IMR-90 (cell line): Measurements from ENCODE around the gene MMAB. TPM values are rescaled to one million over a fixed set of nuclear protein-coding genes. Genes with fewer than 3 reads are reported as not detected.

ENCODE experiments used
- ATAC-seq: fragments of 200-7000 bp; cut with Tn5 transposase; 2 replicates; pipeline ENCODE4 v1.9.1; 2020; ENCODE audit warnings: low read depth, mild to moderate bottlenecking, moderate library complexity
- BruUV-seq: library from RNA; stranded (reverse); fragments of 400-500 nt; replicated peaks from 2 replicates; lab custom pipeline; 2021; lab: Mats Ljungman, UMichigan
- CTCF ChIA-PET: fragments of 300-600 bp; formaldehyde crosslinking; extraction: SDS; loops from one replicate; lab custom pipeline; 2021; ENCODE audit warnings: antibody characterized with exemption; lab: Yijun Ruan, JAX
- POLR2A ChIA-PET: fragments of 300-600 bp; sonication (Branson Sonifier 250); formaldehyde crosslinking; loops from one replicate; lab custom pipeline; 2022; ENCODE audit warnings: antibody characterized with exemption; ENCODE audit not compliant: unreplicated experiment; lab: Charles Lee
- DNase-seq: peaks from one replicate; pipeline ENCODE4 v3.0.0; 2013
- H2AFZ ChIP-seq: replicated peaks from 2 replicates; pipeline ENCODE3; 2013; ENCODE audit warnings: low read length, mild to moderate bottlenecking; ENCODE audit not compliant: poor library complexity
- H2AK5ac ChIP-seq: 2 replicates; pipeline ENCODE4 v1.6.1; 2013; ENCODE audit warnings: low read depth, low read length, inconsistent platforms
- H2AK9ac ChIP-seq: replicated peaks from 2 replicates; pipeline ENCODE3; 2013; ENCODE audit warnings: mild to moderate bottlenecking, low read depth, low read length, moderate library complexity; ENCODE audit not compliant: poor library complexity
- H2BK120ac ChIP-seq: 2 replicates; pipeline ENCODE4 v1.6.1; 2013; ENCODE audit warnings: low read depth, low read length, inconsistent platforms
- H2BK15ac ChIP-seq: 3 replicates; pipeline ENCODE4 v1.6.1; 2013; ENCODE audit warnings: low read depth, low read length, inconsistent platforms
- H2BK20ac ChIP-seq: 2 replicates; pipeline ENCODE4 v1.6.1; 2013; ENCODE audit warnings: low read depth, mild to moderate bottlenecking, inconsistent platforms, low read length, moderate library complexity
- H2BK5ac ChIP-seq: 2 replicates; pipeline ENCODE4 v1.6.1; 2013; ENCODE audit warnings: mild to moderate bottlenecking, low read depth, low read length, inconsistent platforms; ENCODE audit not compliant: poor library complexity, severe bottlenecking
- H3K14ac ChIP-seq: replicated peaks from 2 replicates; pipeline ENCODE4 v1.6.1; 2013; ENCODE audit warnings: low read depth, low read length, inconsistent platforms
- H3K18ac ChIP-seq: 2 replicates; pipeline ENCODE4 v1.6.1; 2013; ENCODE audit warnings: low read depth, low read length, control low read depth
- H3K23ac ChIP-seq: 2 replicates; pipeline ENCODE4 v1.6.1; 2013; ENCODE audit warnings: low read depth, low read length, inconsistent platforms
- H3K27ac ChIP-seq: 2 replicates; pipeline ENCODE4 v1.5.1; 2013; ENCODE audit warnings: mild to moderate bottlenecking, control low read depth, low read length; ENCODE audit not compliant: insufficient read depth
- H3K27me3 ChIP-seq: 2 replicates; pipeline ENCODE4 v1.6.1; 2013; ENCODE audit warnings: low read length; ENCODE audit not compliant: control insufficient read depth, insufficient read depth
- H3K36me3 ChIP-seq: 2 replicates; pipeline ENCODE4 v1.6.1; 2013; ENCODE audit warnings: low read length, mixed read lengths; ENCODE audit not compliant: control insufficient read depth, insufficient read depth
- H3K4ac ChIP-seq: 2 replicates; pipeline ENCODE4 v1.6.1; 2013; ENCODE audit warnings: low read depth, low read length, inconsistent platforms
- H3K4me1 ChIP-seq: 2 replicates; pipeline ENCODE4 v1.6.1; 2013; ENCODE audit warnings: low read length, mixed read lengths; ENCODE audit not compliant: control insufficient read depth, insufficient read depth
- H3K4me2 ChIP-seq: 2 replicates; pipeline ENCODE4 v1.6.1; 2013; ENCODE audit warnings: low read depth, mild to moderate bottlenecking, control low read depth, low read length, moderate library complexity
- H3K4me3 ChIP-seq: 2 replicates; pipeline ENCODE4 v1.5.1; 2013; ENCODE audit warnings: low read depth, mild to moderate bottlenecking, control low read depth, low read length, moderate library complexity; ENCODE audit not compliant: insufficient read depth
- H3K56ac ChIP-seq: 2 replicates; pipeline ENCODE4 v1.6.1; 2013; ENCODE audit warnings: low read length, inconsistent platforms; ENCODE audit not compliant: insufficient read depth; ENCODE audit errors: extremely low read depth
- H3K79me1 ChIP-seq, 2 experiments: 2 replicates each; pipeline ENCODE4 v1.6.1; 2013; ENCODE audit warnings: low read length in 2 of 2, inconsistent platforms in 1 of 2, low read depth in 1 of 2
- H3K9ac ChIP-seq: 2 replicates; pipeline ENCODE4 v1.6.1; 2013; ENCODE audit warnings: low read depth, low read length, control low read depth
- H3K9me1 ChIP-seq: 2 replicates; pipeline ENCODE4 v1.6.1; 2013; ENCODE audit warnings: low read length, inconsistent platforms; ENCODE audit not compliant: insufficient read depth
- H3K9me3 ChIP-seq: 2 replicates; pipeline ENCODE4 v1.6.1; 2013; ENCODE audit warnings: low read length; ENCODE audit not compliant: control insufficient read depth, insufficient read depth
- H4K20me1 ChIP-seq: 2 replicates; pipeline ENCODE4 v1.6.1; 2013; ENCODE audit warnings: low read length, inconsistent platforms; ENCODE audit not compliant: insufficient read depth
- H4K5ac ChIP-seq: 2 replicates; pipeline ENCODE4 v1.6.1; 2013; ENCODE audit warnings: mild to moderate bottlenecking, low read depth, low read length, control low read depth
- H4K8ac ChIP-seq, 2 experiments: 2 replicates each; pipeline ENCODE4 v1.6.1; 2013; ENCODE audit warnings: low read depth in 2 of 2, low read length in 2 of 2, control low read depth in 1 of 2, inconsistent platforms in 1 of 2
- H4K91ac ChIP-seq: 2 replicates; pipeline ENCODE4 v1.6.1; 2013; ENCODE audit warnings: low read depth, low read length, inconsistent platforms; ENCODE audit not compliant: insufficient read depth
- BHLHE40 ChIP-seq: fragments of 150-350 bp; IDR thresholded peaks from 2 replicates; pipeline ENCODE4 v1.6.1; 2016; ENCODE audit warnings: mild to moderate bottlenecking, low read depth, low read length
- CEBPB ChIP-seq: IDR thresholded peaks from 2 replicates; pipeline ENCODE4 v1.6.1; 2012; ENCODE audit warnings: low read depth, low read length, improper control_type of control experiment
- CHD1 ChIP-seq: IDR thresholded peaks from 2 replicates; pipeline ENCODE4 v1.6.1; 2012; ENCODE audit warnings: low read depth, low read length, improper control_type of control experiment
- FOS ChIP-seq: fragments of 150-350 bp; IDR thresholded peaks from 2 replicates; pipeline ENCODE4 v1.6.1; 2016; ENCODE audit warnings: low read depth, low read length
- MAFK ChIP-seq: IDR thresholded peaks from 2 replicates; pipeline ENCODE4 v1.6.1; 2012; ENCODE audit warnings: low read depth, low read length, improper control_type of control experiment
- MAZ ChIP-seq: IDR thresholded peaks from 2 replicates; pipeline ENCODE4 v1.6.1; 2012; ENCODE audit warnings: low read depth, mild to moderate bottlenecking, low read length, improper control_type of control experiment, moderate library complexity, borderline replicate concordance
- MXI1 ChIP-seq: IDR thresholded peaks from 2 replicates; pipeline ENCODE4 v1.6.1; 2012; ENCODE audit warnings: low read depth, mild to moderate bottlenecking, low read length, moderate library complexity, borderline replicate concordance
- NFE2L2 ChIP-seq: fragments of 150-350 bp; IDR thresholded peaks from 2 replicates; pipeline ENCODE4 v1.6.1; 2016; ENCODE audit warnings: low read depth, mild to moderate bottlenecking, low read length
- POLR2A ChIP-seq: IDR thresholded peaks from 2 replicates; pipeline ENCODE4 v1.6.1; 2012; ENCODE audit warnings: mild to moderate bottlenecking, low read depth, low read length
- RAD21 ChIP-seq: IDR thresholded peaks from 2 replicates; pipeline ENCODE4 v1.6.1; 2012; ENCODE audit warnings: low read length, improper control_type of control experiment
- RCOR1 ChIP-seq: IDR thresholded peaks from 2 replicates; pipeline ENCODE4 v1.6.1; 2012; ENCODE audit warnings: mild to moderate bottlenecking, low read length, improper control_type of control experiment; ENCODE audit not compliant: insufficient replicate concordance
- RFX5 ChIP-seq: IDR thresholded peaks from 2 replicates; pipeline ENCODE4 v1.8.0; 2012; ENCODE audit warnings: low read depth, mild to moderate bottlenecking, low read length, moderate library complexity
- SMC3 ChIP-seq: fragments of 150-350 bp; IDR thresholded peaks from 2 replicates; pipeline ENCODE4 v1.6.1; 2016; ENCODE audit warnings: low read depth, mild to moderate bottlenecking, antibody characterized with exemption, low read length, moderate library complexity
- USF2 ChIP-seq: fragments of 150-350 bp; IDR thresholded peaks from 2 replicates; pipeline ENCODE4 v1.6.1; 2017; ENCODE audit warnings: mild to moderate bottlenecking, antibody characterized with exemption, low read length, low read depth
- WGBS, 2 experiments: methylation state at CpG; one replicate each; pipeline versions ENCODE4 v1.1.5 to v1.1.7; 2013; ENCODE audit warnings: missing lambda C conversion rate in 2 of 2; ENCODE audit not compliant: insufficient read length in 1 of 2; ENCODE audit errors: extremely low coverage in 2 of 2; 5-methylcytosine and 5-hydroxymethylcytosine counted together
- dilution Hi-C: fragments of 300-500 bp; cut with HindIII; formaldehyde crosslinking; loops from one replicate; pipeline ENCODE4 v1.14.3; 2018; ENCODE audit warnings: low sequenced_read_pairs; ENCODE audit not compliant: unreplicated experiment
- in situ Hi-C: fragments of 300-500 bp; cut with MboI; formaldehyde crosslinking; loops from 3 replicates; pipeline ENCODE4 v1.14.3; 2019; ENCODE audit warnings: low sequenced_read_pairs, inconsistent platforms, mixed read lengths
- intact Hi-C: fragments of 100-400 bp; cut with micrococcal nuclease; formaldehyde crosslinking; loops from 2 replicates; pipeline ENCODE4 v1.10.0; 2022
- polyA plus RNA-seq, 3 experiments: library from polyadenylated mRNA; depleted of rRNA; stranded (reverse); fragments of >200 nt; gene quantifications; 2 replicates each; pipeline ENCODE4 v1.2.3, GENCODE V29; 2012; ENCODE audit warnings: low replicate concordance in 1 of 3
- total RNA-seq: library from RNA; depleted of rRNA; stranded (reverse); fragments of >200 nt; gene quantifications from 2 replicates; pipeline ENCODE4 v1.2.3, GENCODE V29; 2012
- TF ChIP-seq, protein P1 (sequence below): conservative IDR thresholded peaks from 2 replicates; pipeline ENCODE4 v1.5.1; 2012; ENCODE audit warnings: mild to moderate bottlenecking, low read depth, low read length, improper control_type of control experiment
- TF ChIP-seq, protein P2 (sequence below): fragments of 150-350 bp; IDR thresholded peaks from 2 replicates; pipeline ENCODE4 v1.6.1; 2016; ENCODE audit warnings: low read depth, mild to moderate bottlenecking, low read length, moderate library complexity, borderline replicate concordance

Gene MMAB
- total and polyA plus RNA-seq, 2 of the 4 experiments (the other 2 are of a cell fraction), result 16.5 to 16.9 TPM

DNA sequence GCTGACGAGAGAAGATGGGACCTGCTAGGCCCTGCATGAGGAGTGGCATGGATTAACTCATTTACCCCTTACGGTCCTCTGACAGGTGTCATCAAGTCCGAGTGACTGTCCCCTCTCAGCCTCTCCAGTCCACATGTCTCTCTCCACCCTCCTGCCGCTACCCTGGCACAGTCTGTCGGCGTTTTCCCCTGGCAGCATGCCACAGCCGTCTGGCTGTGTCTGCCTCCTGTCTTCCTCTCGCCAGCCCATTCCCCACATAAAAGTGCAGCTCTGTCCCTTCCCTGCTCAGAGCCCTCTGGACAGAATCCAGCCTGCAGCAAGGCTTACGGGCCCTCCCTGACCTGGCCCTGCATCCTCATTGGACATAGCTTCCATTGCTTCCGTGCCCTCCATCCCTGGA, 50.2 kb downstream of the MMAB start:
- Histone ChIP-seq H4K20me1 (no peaks in the 10 kb centered on the region), H3K79me1 (no peaks in the 10 kb centered on the region), H3K23ac (no peak overlapping the region), H3K14ac (no peak overlapping the region), H4K91ac (no peak overlapping the region), H2BK20ac (no peak overlapping the region), H3K9me3 (no peaks in the 10 kb centered on the region), H4K5ac (no peak overlapping the region), H3K18ac (no peak overlapping the region), H3K4me2 (no peak overlapping the region), H2BK5ac (no peak overlapping the region), H3K56ac (no peak overlapping the region), H3K36me3 (peaks cover 66% of the 10 kb centered on the region), H3K4me1 (peaks cover 7% of the 10 kb centered on the region), H3K4ac (no peak overlapping the region), H3K27me3 (no peaks in the 10 kb centered on the region), H2BK120ac (no peak overlapping the region), H2BK15ac (no peak overlapping the region), H2AK5ac (no peak overlapping the region), H3K4me3 (no peak overlapping the region), H3K9ac (no peak overlapping the region), H4K8ac (no peak overlapping the region), H2AK9ac (no peak overlapping the region), H2AFZ (no peak overlapping the region), H3K9me1 (peaks cover 3% of the 10 kb centered on the region), H3K27ac (no peak overlapping the region)
- TF ChIP-seq RFX5 (no peak), POLR2A (no peak), FOS (no peak), RAD21 (no peak), MXI1 (no peak), CHD1 (no peak), MAFK (no peak), RCOR1 (no peak), NFE2L2 (no peak), MAZ (no peak), CEBPB (no peak), SMC3 (no peak), BHLHE40 (no peak), USF2 (no peak)
- TF ChIP-seq, protein P1, sequence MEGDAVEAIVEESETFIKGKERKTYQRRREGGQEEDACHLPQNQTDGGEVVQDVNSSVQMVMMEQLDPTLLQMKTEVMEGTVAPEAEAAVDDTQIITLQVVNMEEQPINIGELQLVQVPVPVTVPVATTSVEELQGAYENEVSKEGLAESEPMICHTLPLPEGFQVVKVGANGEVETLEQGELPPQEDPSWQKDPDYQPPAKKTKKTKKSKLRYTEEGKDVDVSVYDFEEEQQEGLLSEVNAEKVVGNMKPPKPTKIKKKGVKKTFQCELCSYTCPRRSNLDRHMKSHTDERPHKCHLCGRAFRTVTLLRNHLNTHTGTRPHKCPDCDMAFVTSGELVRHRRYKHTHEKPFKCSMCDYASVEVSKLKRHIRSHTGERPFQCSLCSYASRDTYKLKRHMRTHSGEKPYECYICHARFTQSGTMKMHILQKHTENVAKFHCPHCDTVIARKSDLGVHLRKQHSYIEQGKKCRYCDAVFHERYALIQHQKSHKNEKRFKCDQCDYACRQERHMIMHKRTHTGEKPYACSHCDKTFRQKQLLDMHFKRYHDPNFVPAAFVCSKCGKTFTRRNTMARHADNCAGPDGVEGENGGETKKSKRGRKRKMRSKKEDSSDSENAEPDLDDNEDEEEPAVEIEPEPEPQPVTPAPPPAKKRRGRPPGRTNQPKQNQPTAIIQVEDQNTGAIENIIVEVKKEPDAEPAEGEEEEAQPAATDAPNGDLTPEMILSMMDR, result no peak
- TF ChIP-seq, protein P2, sequence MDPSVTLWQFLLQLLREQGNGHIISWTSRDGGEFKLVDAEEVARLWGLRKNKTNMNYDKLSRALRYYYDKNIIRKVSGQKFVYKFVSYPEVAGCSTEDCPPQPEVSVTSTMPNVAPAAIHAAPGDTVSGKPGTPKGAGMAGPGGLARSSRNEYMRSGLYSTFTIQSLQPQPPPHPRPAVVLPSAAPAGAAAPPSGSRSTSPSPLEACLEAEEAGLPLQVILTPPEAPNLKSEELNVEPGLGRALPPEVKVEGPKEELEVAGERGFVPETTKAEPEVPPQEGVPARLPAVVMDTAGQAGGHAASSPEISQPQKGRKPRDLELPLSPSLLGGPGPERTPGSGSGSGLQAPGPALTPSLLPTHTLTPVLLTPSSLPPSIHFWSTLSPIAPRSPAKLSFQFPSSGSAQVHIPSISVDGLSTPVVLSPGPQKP, result no peak
- ChIA-PET CTCF (no interaction called here), POLR2A (no interaction called here)
- ATAC-seq, result no peak
- BruUV-seq, result no TSS peak
- in situ Hi-C loops, result no loop called here
- dilution Hi-C loops, result no loop called here
- no CpG with 5 or more reads among the region's 10 CpGs for WGBS, 2 experiments
- no peak for DNase-seq
- intact Hi-C loops, result no loop called here
